HG02763 (cell line): ENCODE results near the gene PDHA1.

Experiments
- ATAC-seq: cut with Tn5 transposase; IDR thresholded peaks from one replicate; pipeline ENCODE4 v1.9.1; 2021; ENCODE audit warnings: mild to moderate bottlenecking, moderate library complexity; ENCODE audit not compliant: unreplicated experiment

The PDHA1 gene

GRCh38 chrX:19343535-19344408 is at the start of gene PDHA1:
Gene PDHA1 (plus strand): TSS chrX:19343927. CDS start chrX:19344038, 111 bp downstream.
- peak; percentile 97 for ATAC-seq

DNA sequence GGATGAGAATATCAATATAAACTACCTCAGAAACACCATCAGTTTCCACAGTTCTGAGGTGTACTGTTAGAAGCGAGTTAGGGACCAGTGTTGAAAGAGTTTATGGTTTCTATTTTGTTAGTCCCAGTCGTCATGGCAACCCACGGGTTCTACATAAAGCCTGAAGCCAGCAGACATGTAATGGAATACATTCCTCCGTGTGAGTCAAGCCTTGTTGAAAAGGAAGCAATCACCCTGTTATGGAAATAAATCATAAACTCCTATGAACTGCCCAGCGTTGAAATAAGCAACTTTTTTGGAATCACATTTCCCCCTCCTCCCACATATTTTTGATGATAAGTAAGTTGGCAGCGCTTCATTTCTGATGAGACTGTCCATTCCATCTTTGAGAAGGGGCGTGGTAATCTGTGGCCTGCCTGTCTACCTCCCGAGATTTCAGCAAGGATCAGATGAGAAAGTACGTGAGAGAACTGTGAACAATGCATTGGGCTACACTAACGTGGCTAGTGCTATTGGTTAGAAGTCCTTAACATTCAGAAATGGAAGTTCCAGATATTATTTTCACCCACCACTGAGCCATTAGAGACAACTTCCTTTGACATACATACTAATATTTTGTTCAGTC is 40.4 kb upstream of the PDHA1 start:
- no peak for ATAC-seq

DNA sequence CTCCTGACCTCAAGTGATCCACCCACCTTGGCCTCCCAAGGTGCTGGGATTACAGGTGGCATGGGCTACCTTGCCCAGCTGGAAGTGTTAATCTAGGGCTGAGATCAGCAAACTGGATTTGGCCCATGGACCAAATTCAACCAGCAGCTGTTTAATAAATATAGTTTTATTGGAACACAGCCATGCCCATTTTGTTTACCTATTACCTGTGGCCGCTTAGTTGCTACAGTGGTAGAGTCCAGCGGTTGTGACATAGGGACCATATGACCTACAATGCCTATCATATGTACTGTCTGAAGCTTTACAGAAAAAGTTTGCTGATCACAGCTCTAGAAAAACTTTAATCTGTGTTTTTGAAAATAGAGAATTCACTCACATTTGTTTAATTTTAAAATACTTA is 17.2 kb upstream of the PDHA1 start:
- no peak for ATAC-seq

- no peak for ATAC-seq
Observed at GRCh38 chrX:19331831-19332230, 11.9 kb upstream of the PDHA1 start.

GRCh38 chrX:19332983-19333382 is 10.7 kb upstream of the PDHA1 start:
- no peak for ATAC-seq

GRCh38 chrX:19334945-19335626 is 8.6 kb upstream of the PDHA1 start:
- ATAC-seq = no peak

- no peak for ATAC-seq
Observed at GRCh38 chrX:19342331-19342906, 1.3 kb upstream of the PDHA1 start.

DNA sequence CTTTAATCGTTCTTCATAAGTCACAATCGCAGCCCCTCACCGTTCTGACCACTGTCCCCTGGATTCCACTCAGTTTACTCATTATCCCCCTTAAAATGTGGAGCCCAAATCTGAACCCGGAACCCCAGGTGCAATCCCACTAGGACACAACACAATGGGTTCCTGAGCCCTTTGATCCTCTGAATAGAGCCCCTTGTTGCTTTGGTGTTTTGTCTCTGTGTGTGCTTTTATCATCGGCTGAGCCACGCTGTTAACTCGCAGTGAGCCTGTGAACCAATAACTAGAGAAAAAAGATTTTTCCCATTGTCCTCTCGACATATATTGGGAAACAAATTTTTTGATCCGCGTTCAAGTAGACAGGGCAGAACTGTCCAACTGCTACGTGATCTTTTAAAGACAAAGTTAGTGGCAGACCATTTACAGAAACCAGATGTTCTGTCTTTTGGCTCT is 617 bp upstream of the PDHA1 start:
- no peak for ATAC-seq

DNA sequence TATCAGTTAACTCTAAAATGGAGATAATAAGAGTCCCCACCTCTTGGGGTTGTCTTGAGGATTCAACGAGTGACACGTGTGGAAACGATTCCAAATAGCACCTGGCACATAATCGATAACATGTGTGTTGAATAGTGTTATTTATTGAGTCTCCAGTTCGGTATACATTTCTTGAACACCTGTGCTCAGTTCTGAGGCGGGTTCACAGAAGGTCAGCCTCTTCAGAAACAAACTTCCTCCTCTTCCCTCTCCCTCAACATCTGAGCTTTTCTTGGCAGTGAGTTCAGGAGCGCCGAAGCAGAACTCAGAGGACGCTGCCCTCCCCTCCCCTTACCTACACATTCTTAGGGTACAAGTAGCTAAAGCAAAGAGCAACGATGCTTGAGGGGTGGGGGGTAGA is 934 bp downstream of the PDHA1 start:
- ATAC-seq = no peak

DNA sequence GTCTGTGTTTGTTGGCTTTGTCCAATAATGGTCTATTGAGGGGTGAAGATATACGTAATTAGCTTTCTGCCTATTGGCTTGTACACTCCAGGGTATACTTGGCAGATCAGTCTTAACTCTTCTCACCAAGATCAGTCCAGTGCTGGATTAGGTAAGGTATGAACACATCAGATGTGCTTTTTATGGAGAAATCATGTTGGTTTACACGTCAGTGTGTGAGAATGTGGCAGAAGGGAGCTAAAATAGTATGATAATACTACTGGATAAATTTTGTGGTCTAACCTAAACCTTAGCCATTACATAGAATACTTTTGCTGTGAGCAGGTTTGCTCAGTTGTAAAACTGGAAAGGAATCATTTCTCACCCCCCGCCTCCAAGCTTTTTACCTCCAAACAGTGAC is 4.2 kb downstream of the PDHA1 start:
- no peak for ATAC-seq

DNA sequence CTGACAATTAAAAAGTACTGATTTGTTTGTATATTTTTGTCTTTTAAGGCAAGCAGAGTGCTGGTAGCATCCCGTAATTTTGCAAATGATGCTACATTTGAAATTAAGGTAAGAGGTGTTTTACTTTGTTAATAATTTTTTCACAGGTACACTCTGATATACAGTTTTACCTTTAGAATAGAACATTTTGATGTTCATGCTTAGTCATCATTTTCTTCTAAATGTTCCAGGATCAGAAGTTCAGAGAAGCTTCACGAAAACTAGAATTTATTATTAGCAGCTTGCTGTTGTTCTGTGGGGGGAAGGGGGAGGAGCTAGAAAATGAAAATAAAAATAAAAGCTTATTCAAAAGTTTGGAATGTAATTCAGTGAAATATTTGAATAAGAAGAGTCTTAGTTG is 5.5 kb downstream of the PDHA1 start:
- ATAC-seq = no peak

DNA sequence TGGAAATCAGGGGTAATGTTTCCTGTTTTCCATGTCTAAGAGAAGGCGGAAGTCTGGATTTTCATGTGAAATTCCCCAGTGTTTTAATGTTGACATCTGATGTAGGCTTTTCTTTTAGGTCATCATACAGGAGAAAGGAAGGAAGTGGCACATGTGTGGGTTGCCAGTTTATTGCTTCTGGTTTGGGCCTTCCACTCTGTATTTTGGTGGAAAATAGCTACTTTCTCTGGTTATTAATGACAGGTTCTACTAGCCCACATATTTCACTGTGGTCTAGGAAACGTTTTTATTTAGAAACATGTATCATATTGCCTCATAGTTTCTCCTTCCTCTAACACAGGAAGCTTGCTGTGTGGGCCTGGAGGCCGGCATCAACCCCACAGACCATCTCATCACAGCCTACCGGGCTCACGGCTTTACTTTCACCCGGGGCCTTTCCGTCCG is 7.2 kb downstream of the PDHA1 start:
- peak; percentile 91 for ATAC-seq

- no peak for ATAC-seq
Observed at GRCh38 chrX:19354625-19355024, 10.9 kb downstream of the PDHA1 start.

DNA sequence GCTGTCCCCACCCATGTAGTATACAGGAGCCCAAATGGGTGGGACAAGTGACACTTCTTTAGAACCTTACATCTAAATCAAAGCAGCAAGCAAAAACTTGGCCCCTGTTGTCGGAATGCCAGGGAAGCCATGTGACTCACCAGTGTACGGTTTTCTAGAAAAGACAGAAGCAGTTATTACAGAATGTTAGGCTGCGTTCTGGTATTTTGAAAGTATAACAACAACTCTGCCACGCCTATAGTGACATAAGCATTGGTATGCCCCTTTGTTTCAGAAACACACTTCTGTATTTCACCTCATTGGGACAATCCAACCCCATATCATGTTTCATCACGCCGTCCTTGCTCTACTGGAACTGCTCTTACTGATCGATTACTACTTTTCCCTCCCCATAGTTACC is 14.8 kb downstream of the PDHA1 start:
- ATAC-seq = no peak

DNA sequence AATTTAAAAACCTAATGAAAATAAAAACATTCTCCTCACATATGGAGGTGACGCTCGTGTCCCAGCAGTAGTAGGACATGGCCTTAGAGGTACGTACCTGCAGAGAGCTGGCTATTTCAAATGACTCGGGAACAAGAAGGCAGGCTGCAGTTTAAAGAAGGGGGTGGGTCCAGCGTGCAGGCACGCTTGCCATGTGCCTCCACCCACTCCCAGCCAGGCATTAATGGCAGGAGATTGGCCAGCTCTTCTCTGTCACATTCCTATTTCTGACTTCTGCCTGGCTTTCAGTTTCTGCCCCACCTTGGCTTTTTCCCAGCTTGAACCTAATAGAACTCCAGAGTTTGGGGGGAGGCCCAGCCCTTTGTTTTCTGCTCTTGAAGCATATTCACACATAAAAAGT is 17.2 kb downstream of the PDHA1 start:
- ATAC-seq = no peak

DNA sequence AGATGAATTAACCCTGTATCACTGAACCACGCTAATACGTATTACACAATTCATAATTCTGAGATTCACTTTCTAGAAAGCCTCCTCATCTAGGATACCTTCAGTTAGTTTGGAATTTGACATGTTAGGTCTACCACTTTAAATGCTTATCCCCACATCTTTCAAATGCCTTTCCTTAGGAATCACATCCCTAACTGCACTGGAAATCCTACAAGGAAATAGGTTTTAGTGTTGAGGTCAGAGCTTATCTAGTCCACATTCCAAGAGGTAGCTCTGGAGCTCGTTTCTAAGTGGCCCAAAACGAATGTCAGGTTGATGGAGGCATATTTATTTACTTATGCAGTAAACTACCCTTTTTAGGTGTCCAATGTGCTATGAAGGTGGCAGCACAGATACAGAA is 18.0 kb downstream of the PDHA1 start:
- ATAC-seq = no peak

DNA sequence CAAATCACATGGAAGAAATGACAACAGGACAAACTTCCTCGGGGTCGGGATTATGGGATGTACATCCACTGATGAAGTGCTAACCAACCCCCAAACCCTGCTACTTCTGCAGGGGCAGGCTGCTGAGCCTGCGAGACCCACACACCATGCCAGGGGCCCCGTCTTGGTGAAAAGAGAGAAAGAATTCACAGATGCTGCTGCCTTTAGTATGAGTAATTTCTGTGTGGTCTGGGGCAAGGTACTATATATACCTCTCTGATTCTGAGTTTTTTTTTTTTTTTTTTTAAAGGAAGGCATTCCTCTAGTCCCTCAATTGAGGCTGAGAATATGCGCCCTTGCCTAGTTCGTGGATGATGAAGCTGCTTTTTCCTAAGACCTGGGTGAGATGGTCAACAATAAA is 24.8 kb downstream of the PDHA1 start:
- ATAC-seq = no peak

- ATAC-seq = no peak
Observed at GRCh38 chrX:19370061-19370460, 26.3 kb downstream of the PDHA1 start.

GRCh38 chrX:19372170-19372546 is 28.4 kb downstream of the PDHA1 start:
- peak; percentile 65 for ATAC-seq

- ATAC-seq = peak; percentile 24
Observed at GRCh38 chrX:19372547-19373331, 29.0 kb downstream of the PDHA1 start.
